WTC11 (cell line): ENCODE data around the gene RTL5. TPM values are rescaled to one million over a fixed set of nuclear protein-coding genes. Genes with fewer than 3 reads are reported as not detected.
A peak's percentile ranks its signal among the peaks of the same experiment; 100 is the strongest.

Experiments used
- ATAC-seq: fragments of 200-7000 bp; cut with Tn5 transposase; 2 replicates; pipeline ENCODE4 v1.10.0; 2021; ENCODE audit warnings: mild to moderate bottlenecking, moderate library complexity
- CTCF ChIA-PET: fragments of 300-600 bp; sonication (Branson Sonifier 250); formaldehyde crosslinking; loops from one replicate; lab custom pipeline; 2021; ENCODE audit warnings: antibody characterized with exemption; lab: Charles Lee
- POLR2A ChIA-PET: fragments of 350-600 bp; sonication (Branson Sonifier 250); formaldehyde crosslinking; loops from one replicate; lab custom pipeline; 2021; ENCODE audit warnings: antibody characterized with exemption; lab: Charles Lee
- DNase-seq: peaks from one replicate; pipeline ENCODE4 v3.0.0; 2021; ENCODE audit warnings: low spot score
- H3K27ac Mint-ChIP-seq: 2 replicates; pipeline ENCODE4 v1.8.0; 2021; ENCODE audit warnings: mixed read lengths
- H3K27me3 Mint-ChIP-seq: 2 replicates; pipeline ENCODE4 v1.8.0; 2021; ENCODE audit warnings: low read depth, mild to moderate bottlenecking, moderate library complexity, mixed read lengths
- H3K36me3 Mint-ChIP-seq: 2 replicates; pipeline ENCODE4 v1.8.0; 2021; ENCODE audit warnings: mixed read lengths
- H3K4me1 Mint-ChIP-seq: 2 replicates; pipeline ENCODE4 v1.8.0; 2022; ENCODE audit warnings: mixed read lengths
- H3K4me3 Mint-ChIP-seq: 2 replicates; pipeline ENCODE4 v1.8.0; 2021; ENCODE audit warnings: mild to moderate bottlenecking, moderate library complexity, mixed read lengths
- H3K9me3 Mint-ChIP-seq: 2 replicates; pipeline ENCODE4 v1.8.0; 2021; ENCODE audit warnings: mixed read lengths
- ATF1 ChIP-seq: sonication (generic); formaldehyde crosslinking; IDR thresholded peaks from 2 replicates; pipeline ENCODE4 v1.8.1; 2023; ENCODE audit warnings: mild to moderate bottlenecking, moderate library complexity, missing genetic modification reagents
- CBFB ChIP-seq: sonication (generic); formaldehyde crosslinking; IDR thresholded peaks from 2 replicates; pipeline ENCODE4 v1.8.1; 2022; ENCODE audit warnings: mild to moderate bottlenecking, low read depth, missing genetic modification reagents
- CREM ChIP-seq: sonication (generic); formaldehyde crosslinking; IDR thresholded peaks from 2 replicates; pipeline ENCODE4 v1.8.1; 2022; ENCODE audit warnings: mild to moderate bottlenecking, missing genetic modification reagents, moderate library complexity
- FOXJ3 ChIP-seq: sonication (generic); formaldehyde crosslinking; IDR thresholded peaks from 2 replicates; pipeline ENCODE4 v1.9.0; 2021; ENCODE audit warnings: missing genetic modification reagents, mild to moderate bottlenecking, borderline replicate concordance
- FOXP1 ChIP-seq: sonication (generic); formaldehyde crosslinking; IDR thresholded peaks from 2 replicates; pipeline ENCODE4 v1.8.0; 2022; ENCODE audit warnings: missing genetic modification reagents, mild to moderate bottlenecking, moderate library complexity, borderline replicate concordance
- GABPB1 ChIP-seq: sonication (generic); formaldehyde crosslinking; IDR thresholded peaks from 2 replicates; pipeline ENCODE4 v1.8.1; 2023; ENCODE audit warnings: mild to moderate bottlenecking, missing genetic modification reagents
- GRHL2 ChIP-seq: fragments of 250-450 bp; sonication (Bioruptor Pico); IDR thresholded peaks from 2 replicates; pipeline ENCODE4 v1.8.0; 2022; ENCODE audit warnings: mild to moderate bottlenecking, moderate library complexity; ENCODE audit not compliant: insufficient replicate concordance, severe bottlenecking
- GTF2I ChIP-seq: fragments of 250-450 bp; sonication (Bioruptor Pico); conservative IDR thresholded peaks from 2 replicates; pipeline ENCODE4 v1.4.0; 2021; ENCODE audit warnings: mild to moderate bottlenecking
- NFYB ChIP-seq: sonication (generic); formaldehyde crosslinking; conservative IDR thresholded peaks from 2 replicates; pipeline ENCODE4 v1.8.0; 2022; ENCODE audit warnings: low read depth, missing genetic modification reagents
- RORB ChIP-seq: fragments of 250-450 bp; sonication (Bioruptor Pico); IDR thresholded peaks from 2 replicates; pipeline ENCODE4 v1.9.0; 2021; ENCODE audit warnings: mild to moderate bottlenecking
- TEAD1 ChIP-seq: sonication (generic); formaldehyde crosslinking; IDR thresholded peaks from 2 replicates; pipeline ENCODE4 v1.8.0; 2022; ENCODE audit warnings: mild to moderate bottlenecking, missing genetic modification reagents
- ZNF317 ChIP-seq: sonication (generic); formaldehyde crosslinking; IDR thresholded peaks from 2 replicates; pipeline ENCODE4 v1.8.1; 2023; ENCODE audit warnings: low read depth, mild to moderate bottlenecking, moderate library complexity, missing genetic modification reagents, borderline replicate concordance
- ZNF671 ChIP-seq: fragments of 250-450 bp; sonication (Bioruptor Pico); IDR thresholded peaks from 2 replicates; pipeline ENCODE4 v1.8.0; 2021; ENCODE audit warnings: mild to moderate bottlenecking
- total RNA-seq: library from RNA; stranded (reverse); gene quantifications from 3 replicates; pipeline ENCODE4 v1.2.3, GENCODE V29; 2021
- TF ChIP-seq, protein P1 (sequence below): sonication (generic); formaldehyde crosslinking; IDR thresholded peaks from 2 replicates; pipeline ENCODE4 v1.8.1; 2022; ENCODE audit warnings: missing genetic modification reagents, borderline replicate concordance
- TF ChIP-seq, protein P2 (sequence below): fragments of 250-450 bp; sonication (Bioruptor Pico); IDR thresholded peaks from 2 replicates; pipeline ENCODE4 v1.8.0; 2021; ENCODE audit warnings: mild to moderate bottlenecking
- TF ChIP-seq, protein P3 (sequence below): fragments of 250-450 bp; sonication (Bioruptor Pico); IDR thresholded peaks from 2 replicates; pipeline ENCODE4 v1.9.0; 2021; ENCODE audit warnings: moderate library complexity, mild to moderate bottlenecking, inconsistent platforms, borderline replicate concordance
- TF ChIP-seq, protein P4 (sequence below): fragments of 250-450 bp; sonication (Bioruptor Pico); conservative IDR thresholded peaks from 2 replicates; pipeline ENCODE4 v1.9.0; 2021; ENCODE audit warnings: mild to moderate bottlenecking
- TF ChIP-seq, protein P5 (sequence below): fragments of 250-450 bp; sonication (Bioruptor Pico); IDR thresholded peaks from 2 replicates; pipeline ENCODE4 v1.9.0; 2021; ENCODE audit warnings: mild to moderate bottlenecking, borderline replicate concordance
- TF ChIP-seq, protein P6 (sequence below): sonication (generic); formaldehyde crosslinking; conservative IDR thresholded peaks from 2 replicates; pipeline ENCODE4 v1.8.1; 2022; ENCODE audit warnings: mild to moderate bottlenecking, missing genetic modification reagents
- TF ChIP-seq, protein P7 (sequence below): sonication (generic); formaldehyde crosslinking; IDR thresholded peaks from 2 replicates; pipeline ENCODE4 v1.8.0; 2022; ENCODE audit warnings: mild to moderate bottlenecking, missing genetic modification reagents

The RTL5 gene
- total RNA-seq, 1 experiment from 2014 or later: 1.3 TPM

DNA sequence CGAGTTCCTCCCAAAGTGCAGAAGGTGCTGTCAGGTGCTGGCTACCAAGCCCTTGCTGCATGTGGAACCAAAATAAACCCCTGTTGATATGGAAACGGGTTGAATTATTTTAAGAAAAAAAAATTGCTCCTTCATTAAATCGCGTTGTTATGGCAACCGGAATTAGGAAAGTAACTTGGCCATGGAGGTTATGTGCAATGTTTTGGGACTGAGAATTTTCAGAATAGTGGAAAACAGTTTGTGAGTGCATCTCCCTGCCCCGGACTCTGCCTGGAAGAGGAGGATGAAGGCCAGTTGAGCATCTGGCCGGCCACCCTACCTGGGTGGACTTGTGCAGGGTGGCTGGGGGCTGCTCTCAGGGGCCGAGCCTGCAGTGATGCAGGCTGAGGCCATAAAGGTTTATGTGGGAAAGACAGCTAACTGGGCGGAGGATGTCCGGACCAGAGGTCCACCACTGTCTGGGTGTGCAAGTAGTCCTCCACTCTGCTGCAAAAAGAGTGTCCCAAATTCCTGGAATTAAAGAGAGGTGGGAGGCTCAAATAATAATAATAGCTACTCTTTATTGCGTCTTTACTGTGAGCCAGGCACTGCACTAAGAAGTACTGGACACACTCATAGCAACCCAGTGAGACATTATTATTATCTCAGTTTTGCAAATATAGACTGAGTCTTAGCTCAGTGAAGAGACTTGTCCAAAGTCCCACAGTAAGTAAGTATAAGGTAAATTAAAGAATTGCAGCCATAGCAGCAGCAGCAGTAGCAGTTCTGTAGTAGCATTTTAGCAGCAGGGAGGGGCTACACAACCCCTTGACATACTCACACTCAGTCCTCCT, 20.6 kb downstream of the RTL5 start:
- TF ChIP-seq, protein P1, sequence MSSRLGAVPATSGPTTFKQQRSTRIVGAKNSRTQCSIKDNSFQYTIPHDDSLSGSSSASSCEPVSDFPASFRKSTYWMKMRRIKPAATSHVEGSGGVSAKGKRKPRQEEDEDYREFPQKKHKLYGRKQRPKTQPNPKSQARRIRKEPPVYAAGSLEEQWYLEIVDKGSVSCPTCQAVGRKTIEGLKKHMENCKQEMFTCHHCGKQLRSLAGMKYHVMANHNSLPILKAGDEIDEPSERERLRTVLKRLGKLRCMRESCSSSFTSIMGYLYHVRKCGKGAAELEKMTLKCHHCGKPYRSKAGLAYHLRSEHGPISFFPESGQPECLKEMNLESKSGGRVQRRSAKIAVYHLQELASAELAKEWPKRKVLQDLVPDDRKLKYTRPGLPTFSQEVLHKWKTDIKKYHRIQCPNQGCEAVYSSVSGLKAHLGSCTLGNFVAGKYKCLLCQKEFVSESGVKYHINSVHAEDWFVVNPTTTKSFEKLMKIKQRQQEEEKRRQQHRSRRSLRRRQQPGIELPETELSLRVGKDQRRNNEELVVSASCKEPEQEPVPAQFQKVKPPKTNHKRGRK: no peak
- TF ChIP-seq GTF2I (CRISPR knock-in tag) (no peak), GABPB1 (no peak), GRHL2 (no peak), NFYB (CRISPR knock-in tag) (no peak), FOXJ3 (CRISPR knock-in tag) (no peak), ATF1 (CRISPR knock-in tag) (no peak), ZNF671 (CRISPR knock-in tag) (no peak), CBFB (no peak)
- TF ChIP-seq, protein P2, sequence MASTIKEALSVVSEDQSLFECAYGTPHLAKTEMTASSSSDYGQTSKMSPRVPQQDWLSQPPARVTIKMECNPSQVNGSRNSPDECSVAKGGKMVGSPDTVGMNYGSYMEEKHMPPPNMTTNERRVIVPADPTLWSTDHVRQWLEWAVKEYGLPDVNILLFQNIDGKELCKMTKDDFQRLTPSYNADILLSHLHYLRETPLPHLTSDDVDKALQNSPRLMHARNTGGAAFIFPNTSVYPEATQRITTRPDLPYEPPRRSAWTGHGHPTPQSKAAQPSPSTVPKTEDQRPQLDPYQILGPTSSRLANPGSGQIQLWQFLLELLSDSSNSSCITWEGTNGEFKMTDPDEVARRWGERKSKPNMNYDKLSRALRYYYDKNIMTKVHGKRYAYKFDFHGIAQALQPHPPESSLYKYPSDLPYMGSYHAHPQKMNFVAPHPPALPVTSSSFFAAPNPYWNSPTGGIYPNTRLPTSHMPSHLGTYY (CRISPR knock-in tag): no peak
- POLR2A ChIA-PET: no interaction called here
- no peaks in the 10 kb centered on the region for H3K9me3 Mint-ChIP-seq

DNA sequence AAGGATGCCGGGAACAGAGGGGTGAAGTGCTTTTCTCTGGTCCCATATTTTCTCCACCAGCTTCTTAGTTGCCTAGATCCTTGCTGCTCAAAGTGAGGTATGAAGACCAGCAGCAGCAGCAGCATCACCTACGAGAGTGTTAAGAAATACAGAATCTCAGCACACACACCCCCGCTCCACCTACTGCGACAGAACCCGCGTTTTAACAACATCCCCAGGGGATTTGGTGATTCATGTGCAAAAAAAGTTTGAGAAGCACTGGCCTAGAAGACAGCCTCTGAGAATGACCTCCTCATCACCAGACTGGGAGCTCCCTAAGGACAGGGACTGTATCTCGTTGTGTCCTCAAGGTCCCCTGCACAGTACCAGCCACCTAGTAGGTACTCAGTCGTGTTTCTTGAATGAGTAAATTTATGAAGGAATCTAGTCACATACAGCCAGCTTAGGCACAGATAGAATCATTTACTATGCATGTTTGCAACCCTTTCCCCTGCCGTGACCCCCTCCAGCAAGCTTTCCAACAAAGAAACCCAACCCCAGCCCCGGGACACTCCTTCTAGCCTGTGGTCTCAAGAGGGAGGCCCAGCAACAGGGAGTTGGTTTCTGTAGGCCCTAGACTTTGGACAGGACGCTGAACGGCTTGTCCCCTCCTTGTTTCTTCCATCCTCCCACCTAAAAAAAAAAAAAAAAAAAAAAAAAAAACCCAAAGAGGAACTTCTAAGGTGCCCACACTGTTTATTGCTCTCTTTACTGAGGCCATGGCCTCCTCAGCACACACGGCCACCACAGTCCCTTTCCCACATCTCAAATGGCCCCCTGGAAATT, 21.5 kb downstream of the RTL5 start:
- H3K9me3 Mint-ChIP-seq: no peaks in the 10 kb centered on the region
- H3K27me3 Mint-ChIP-seq: no peaks in the 10 kb centered on the region
- CTCF ChIA-PET: no interaction called here
- H3K4me3 Mint-ChIP-seq: no peak overlapping the region
- POLR2A ChIA-PET: no interaction called here
- H3K27ac Mint-ChIP-seq: no peak overlapping the region
- DNase-seq (no peak), ATAC-seq (peak; percentile 46)
- peaks cover 34% of the 10 kb centered on the region for H3K4me1 Mint-ChIP-seq
- H3K36me3 Mint-ChIP-seq: no peaks in the 10 kb centered on the region
- no peak for TF ChIP-seq ZNF317
- TF ChIP-seq, protein P3, sequence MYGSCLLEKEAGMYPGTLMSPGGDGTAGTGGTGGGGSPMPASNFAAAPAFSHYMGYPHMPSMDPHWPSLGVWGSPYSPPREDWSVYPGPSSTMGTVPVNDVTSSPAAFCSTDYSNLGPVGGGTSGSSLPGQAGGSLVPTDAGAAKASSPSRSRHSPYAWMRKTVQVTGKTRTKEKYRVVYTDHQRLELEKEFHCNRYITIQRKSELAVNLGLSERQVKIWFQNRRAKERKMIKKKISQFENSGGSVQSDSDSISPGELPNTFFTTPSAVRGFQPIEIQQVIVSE (CRISPR knock-in tag): no peak
- no peak for TF ChIP-seq ATF1 (CRISPR knock-in tag)
- TF ChIP-seq, protein P4, sequence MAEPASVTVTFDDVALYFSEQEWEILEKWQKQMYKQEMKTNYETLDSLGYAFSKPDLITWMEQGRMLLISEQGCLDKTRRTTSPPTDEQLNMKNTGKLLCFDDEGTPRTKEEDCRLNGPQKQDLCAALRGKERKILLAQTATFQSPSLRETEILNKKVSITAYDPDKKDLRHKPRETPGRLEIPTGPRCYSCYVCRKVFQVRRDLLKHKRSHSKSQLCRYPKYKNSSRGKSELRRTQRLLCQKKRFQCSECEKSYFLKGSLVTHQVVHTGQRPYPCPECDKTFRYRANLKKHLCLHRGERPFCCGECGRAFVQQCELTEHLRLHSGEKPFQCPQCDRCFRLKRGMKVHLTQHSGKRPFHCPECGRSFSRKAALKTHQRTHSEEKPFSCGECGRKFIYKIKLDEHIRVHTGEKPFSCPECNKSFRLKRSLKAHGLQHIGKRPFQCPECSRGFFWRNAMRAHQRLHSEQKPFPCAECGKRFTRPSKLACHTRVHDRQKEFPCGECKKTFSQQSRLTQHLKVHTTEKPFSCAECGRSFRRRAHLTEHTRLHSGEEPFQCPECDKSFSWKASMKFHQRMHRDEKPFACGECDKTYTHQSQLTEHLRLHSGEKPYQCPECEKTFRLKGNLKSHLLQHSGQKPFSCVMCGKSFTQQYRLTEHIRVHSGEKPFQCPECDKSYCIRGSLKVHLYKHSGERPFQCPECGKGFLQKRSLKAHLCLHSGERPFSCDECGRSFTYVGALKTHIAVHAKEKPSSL (CRISPR knock-in tag): no peak
- TF ChIP-seq CREM (CRISPR knock-in tag): no peak
- TF ChIP-seq, protein P5, sequence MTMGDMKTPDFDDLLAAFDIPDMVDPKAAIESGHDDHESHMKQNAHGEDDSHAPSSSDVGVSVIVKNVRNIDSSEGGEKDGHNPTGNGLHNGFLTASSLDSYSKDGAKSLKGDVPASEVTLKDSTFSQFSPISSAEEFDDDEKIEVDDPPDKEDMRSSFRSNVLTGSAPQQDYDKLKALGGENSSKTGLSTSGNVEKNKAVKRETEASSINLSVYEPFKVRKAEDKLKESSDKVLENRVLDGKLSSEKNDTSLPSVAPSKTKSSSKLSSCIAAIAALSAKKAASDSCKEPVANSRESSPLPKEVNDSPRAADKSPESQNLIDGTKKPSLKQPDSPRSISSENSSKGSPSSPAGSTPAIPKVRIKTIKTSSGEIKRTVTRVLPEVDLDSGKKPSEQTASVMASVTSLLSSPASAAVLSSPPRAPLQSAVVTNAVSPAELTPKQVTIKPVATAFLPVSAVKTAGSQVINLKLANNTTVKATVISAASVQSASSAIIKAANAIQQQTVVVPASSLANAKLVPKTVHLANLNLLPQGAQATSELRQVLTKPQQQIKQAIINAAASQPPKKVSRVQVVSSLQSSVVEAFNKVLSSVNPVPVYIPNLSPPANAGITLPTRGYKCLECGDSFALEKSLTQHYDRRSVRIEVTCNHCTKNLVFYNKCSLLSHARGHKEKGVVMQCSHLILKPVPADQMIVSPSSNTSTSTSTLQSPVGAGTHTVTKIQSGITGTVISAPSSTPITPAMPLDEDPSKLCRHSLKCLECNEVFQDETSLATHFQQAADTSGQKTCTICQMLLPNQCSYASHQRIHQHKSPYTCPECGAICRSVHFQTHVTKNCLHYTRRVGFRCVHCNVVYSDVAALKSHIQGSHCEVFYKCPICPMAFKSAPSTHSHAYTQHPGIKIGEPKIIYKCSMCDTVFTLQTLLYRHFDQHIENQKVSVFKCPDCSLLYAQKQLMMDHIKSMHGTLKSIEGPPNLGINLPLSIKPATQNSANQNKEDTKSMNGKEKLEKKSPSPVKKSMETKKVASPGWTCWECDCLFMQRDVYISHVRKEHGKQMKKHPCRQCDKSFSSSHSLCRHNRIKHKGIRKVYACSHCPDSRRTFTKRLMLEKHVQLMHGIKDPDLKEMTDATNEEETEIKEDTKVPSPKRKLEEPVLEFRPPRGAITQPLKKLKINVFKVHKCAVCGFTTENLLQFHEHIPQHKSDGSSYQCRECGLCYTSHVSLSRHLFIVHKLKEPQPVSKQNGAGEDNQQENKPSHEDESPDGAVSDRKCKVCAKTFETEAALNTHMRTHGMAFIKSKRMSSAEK (CRISPR knock-in tag): no peak
- TF ChIP-seq, protein P6, sequence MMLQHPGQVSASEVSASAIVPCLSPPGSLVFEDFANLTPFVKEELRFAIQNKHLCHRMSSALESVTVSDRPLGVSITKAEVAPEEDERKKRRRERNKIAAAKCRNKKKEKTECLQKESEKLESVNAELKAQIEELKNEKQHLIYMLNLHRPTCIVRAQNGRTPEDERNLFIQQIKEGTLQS (CRISPR knock-in tag): no peak
- TF ChIP-seq CBFB: no peak
- no peak for TF ChIP-seq RORB (CRISPR knock-in tag)
- TF ChIP-seq TEAD1 (CRISPR knock-in tag): no peak
- TF ChIP-seq, protein P7, sequence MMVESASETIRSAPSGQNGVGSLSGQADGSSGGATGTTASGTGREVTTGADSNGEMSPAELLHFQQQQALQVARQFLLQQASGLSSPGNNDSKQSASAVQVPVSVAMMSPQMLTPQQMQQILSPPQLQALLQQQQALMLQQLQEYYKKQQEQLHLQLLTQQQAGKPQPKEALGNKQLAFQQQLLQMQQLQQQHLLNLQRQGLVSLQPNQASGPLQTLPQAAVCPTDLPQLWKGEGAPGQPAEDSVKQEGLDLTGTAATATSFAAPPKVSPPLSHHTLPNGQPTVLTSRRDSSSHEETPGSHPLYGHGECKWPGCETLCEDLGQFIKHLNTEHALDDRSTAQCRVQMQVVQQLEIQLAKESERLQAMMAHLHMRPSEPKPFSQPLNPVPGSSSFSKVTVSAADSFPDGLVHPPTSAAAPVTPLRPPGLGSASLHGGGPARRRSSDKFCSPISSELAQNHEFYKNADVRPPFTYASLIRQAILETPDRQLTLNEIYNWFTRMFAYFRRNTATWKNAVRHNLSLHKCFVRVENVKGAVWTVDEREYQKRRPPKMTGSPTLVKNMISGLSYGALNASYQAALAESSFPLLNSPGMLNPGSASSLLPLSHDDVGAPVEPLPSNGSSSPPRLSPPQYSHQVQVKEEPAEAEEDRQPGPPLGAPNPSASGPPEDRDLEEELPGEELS (CRISPR knock-in tag): no peak
- TF ChIP-seq GRHL2: no peak
- no peak for TF ChIP-seq FOXP1 (CRISPR knock-in tag)

More for the DNA sequence above, 20.6 kb downstream of the RTL5 start:
- Mint-ChIP-seq H3K4me1 (peaks cover 40% of the 10 kb centered on the region), H3K36me3 (no peaks in the 10 kb centered on the region), H3K27me3 (no peaks in the 10 kb centered on the region), H3K4me3 (no peak overlapping the region), H3K27ac (no peak overlapping the region)
- no peak for DNase-seq
- ATAC-seq: no peak
- CTCF ChIA-PET: interaction anchor here (1.0 kb wide), 1 partner anchor 91 kb away, joined by 3 read pairs; no protein-coding TSS in a partner anchor
